Measurements from ENCODE around the gene C5orf63. TPM values are rescaled to one million over a fixed set of nuclear protein-coding genes. Genes with fewer than 3 reads are reported as not detected.
A peak's percentile ranks its signal among the peaks of the same experiment; 100 is the strongest.

The C5orf63 gene
- total RNA-seq, 2 donors from 2014 or later = 16.0 to 16.4 TPM

DNA sequence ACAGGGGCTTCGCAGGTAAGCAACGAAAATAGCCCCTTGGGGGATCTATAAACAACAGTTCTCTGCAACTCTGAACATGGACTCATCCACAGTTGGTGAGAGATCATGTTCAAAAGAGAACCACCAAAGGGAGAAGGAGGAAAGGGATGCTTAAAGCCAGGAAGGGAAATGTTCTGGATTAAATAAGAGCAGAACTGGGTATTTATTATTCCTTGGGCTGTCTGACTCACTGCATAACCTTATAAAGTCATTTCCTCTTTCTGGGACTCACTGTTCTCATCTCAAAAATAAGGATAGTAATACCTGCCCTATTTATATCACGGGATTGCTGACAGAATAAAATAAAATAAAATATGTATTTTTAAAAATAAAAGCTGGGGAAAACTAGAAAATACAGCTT, 31.7 kb downstream of the C5orf63 start:
- Mint-ChIP-seq H3K27ac (no peak overlapping the region), H3K9me3 (no peaks in the 10 kb centered on the region), H3K4me1 (ENCODE audit: low read depth) (no peaks in the 10 kb centered on the region), H3K27me3 (ENCODE audit: low read depth) (no peaks in the 10 kb centered on the region), H3K36me3 (ENCODE audit: insufficient read depth in 2 of 2) (no peaks in the 10 kb centered on the region), H3K4me3 (no peak overlapping the region)
- ATAC-seq (replicated peaks in 1 of 2) (no peak), DNase-seq (no peak)

DNA sequence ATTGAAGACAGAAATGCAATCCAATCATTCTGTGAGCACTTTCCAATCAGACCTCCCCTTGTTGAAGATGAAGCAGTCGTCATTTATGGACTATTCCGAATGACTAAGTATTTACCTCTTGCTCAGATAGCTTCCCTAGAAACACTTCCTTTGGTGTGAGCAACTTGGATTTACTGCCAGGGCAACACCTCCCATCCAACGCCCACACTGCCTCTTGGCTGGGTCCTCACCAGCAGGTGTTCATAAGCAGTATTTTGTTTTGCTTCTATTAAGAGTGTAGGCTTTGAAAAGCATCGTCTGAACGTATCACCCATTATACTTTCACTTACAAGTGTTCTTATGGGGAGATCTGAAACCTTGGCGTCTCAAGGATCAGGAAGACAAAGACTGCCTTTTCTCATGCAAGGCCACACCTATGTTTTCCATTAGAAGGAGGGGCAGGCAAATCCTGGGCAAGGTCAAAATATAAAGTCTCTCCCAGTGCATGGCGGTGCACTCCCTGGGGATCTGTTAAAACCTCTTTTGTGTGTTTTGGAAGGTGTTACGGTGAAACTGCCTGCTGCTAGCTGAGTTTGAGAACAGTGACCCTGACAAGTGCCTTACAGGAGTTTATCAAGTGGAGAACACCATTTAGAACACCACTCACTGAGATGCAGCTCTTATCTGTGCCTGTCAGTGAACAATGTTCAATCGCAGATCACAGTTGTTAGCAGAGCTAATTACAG, 32.3 kb downstream of the C5orf63 start:
- Mint-ChIP-seq H3K36me3 (ENCODE audit: insufficient read depth in 2 of 2) (no peaks in the 10 kb centered on the region), H3K4me1 (ENCODE audit: low read depth) (no peaks in the 10 kb centered on the region), H3K27me3 (ENCODE audit: low read depth) (no peaks in the 10 kb centered on the region), H3K4me3 (no peak overlapping the region), H3K9me3 (no peaks in the 10 kb centered on the region), H3K27ac (no peak overlapping the region)
- DNase-seq (no peak), ATAC-seq (replicated peaks in 1 of 2) (no peak)

GRCh38 chr5:127038550-127038949, 34.8 kb downstream of the C5orf63 start:
- no peak for DNase-seq
- H3K4me1 Mint-ChIP-seq (ENCODE audit: low read depth) = no peaks in the 10 kb centered on the region
- H3K9me3 Mint-ChIP-seq = no peaks in the 10 kb centered on the region
- no peaks in the 10 kb centered on the region for H3K27me3 Mint-ChIP-seq (ENCODE audit: low read depth)
- H3K36me3 Mint-ChIP-seq (ENCODE audit: insufficient read depth in 2 of 2) = no peaks in the 10 kb centered on the region
- no peak for ATAC-seq (replicated peaks in 1 of 2)
- no peak overlapping the region for H3K27ac Mint-ChIP-seq
- no peak overlapping the region for H3K4me3 Mint-ChIP-seq

- Mint-ChIP-seq H3K4me1 (ENCODE audit: low read depth) (peaks cover 23% of the 10 kb centered on the region), H3K27me3 (ENCODE audit: low read depth) (peaks cover 18% of the 10 kb centered on the region), H3K36me3 (ENCODE audit: insufficient read depth in 2 of 2) (no peaks in the 10 kb centered on the region), H3K4me3 (peak overlapping the region; percentile 87 to 91), H3K9me3 (no peaks in the 10 kb centered on the region), H3K27ac (no peak overlapping the region)
- no peak for ATAC-seq (replicated peaks in 1 of 2)
- DNase-seq = no peak
Measured at GRCh38 chr5:127031863-127032232, 41.5 kb downstream of the C5orf63 start.

GRCh38 chr5:127031147-127031862, 42.0 kb downstream of the C5orf63 start:
- ATAC-seq (replicated peaks in 1 of 2) = peak; percentile 15 to 25
- Mint-ChIP-seq H3K27me3 (ENCODE audit: low read depth) (peaks cover 18% of the 10 kb centered on the region), H3K4me3 (peak overlapping the region; percentile 87 to 91), H3K9me3 (no peaks in the 10 kb centered on the region), H3K27ac (no peak overlapping the region), H3K36me3 (ENCODE audit: insufficient read depth in 2 of 2) (no peaks in the 10 kb centered on the region), H3K4me1 (ENCODE audit: low read depth) (peaks cover 23% of the 10 kb centered on the region)
- DNase-seq = peak; percentile 50 to 52

- ATAC-seq (replicated peaks in 1 of 2) = peak; percentile 95 to 97
- Mint-ChIP-seq H3K9me3 (no peaks in the 10 kb centered on the region), H3K4me3 (peak within 1 kb of the TSS; percentile 87 to 91), H3K27me3 (ENCODE audit: low read depth) (peaks cover 18% of the 10 kb centered on the region), H3K4me1 (ENCODE audit: low read depth) (peaks cover 23% of the 10 kb centered on the region), H3K36me3 (ENCODE audit: insufficient read depth in 2 of 2) (no peaks in the 10 kb centered on the region), H3K27ac (peak within 1 kb of the TSS; percentile 40)
- DNase-seq = peak; percentile 97 to 98
Measured at GRCh38 chr5:127030259-127031146, 42.8 kb downstream of the C5orf63 start, which contains the start of gene MARCHF3. TSS of gene MARCHF3 (minus strand) at chr5:127030558. CDS start at chr5:126918171, 112,387 bp downstream.

DNA sequence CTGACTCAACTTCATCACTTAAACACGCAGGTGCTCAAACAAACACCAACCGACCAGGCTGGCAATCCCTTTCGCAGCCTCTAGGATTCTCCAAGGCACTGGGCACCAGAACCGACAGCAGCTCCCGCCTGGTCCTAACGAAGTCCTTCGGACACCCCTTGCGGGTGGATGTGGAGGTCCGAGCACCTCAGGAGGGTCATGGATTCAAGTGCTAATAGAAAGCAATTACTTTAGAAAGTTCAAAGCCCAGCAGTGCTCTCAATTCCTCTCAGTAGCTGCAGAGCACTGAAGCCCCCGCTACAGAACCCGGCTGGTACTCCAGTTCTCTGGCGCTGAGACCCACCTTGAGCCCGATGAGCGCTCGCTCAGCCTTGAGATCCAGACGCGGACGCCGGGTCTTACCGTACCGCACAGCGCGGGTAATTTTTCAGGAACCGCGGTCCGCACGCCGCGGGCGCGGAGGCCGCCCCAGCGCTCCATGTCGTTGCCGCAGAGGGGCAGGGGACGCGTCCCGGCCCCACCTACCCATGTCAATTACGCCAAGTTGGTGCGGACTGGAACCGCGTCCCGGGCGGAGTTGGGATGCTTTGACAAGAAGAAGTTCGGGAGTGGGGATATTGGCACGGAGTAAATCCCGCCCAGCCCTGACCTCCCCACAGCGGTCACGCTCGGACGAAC, 43.6 kb downstream of the C5orf63 start:
- peak; percentile 58 to 64 for DNase-seq
- H3K4me3 Mint-ChIP-seq = peak overlapping the region; percentile 87 to 91
- peaks cover 18% of the 10 kb centered on the region for H3K27me3 Mint-ChIP-seq (ENCODE audit: low read depth)
- ATAC-seq (replicated peaks in 1 of 2) = peak; percentile 15
- H3K4me1 Mint-ChIP-seq (ENCODE audit: low read depth) = peaks cover 23% of the 10 kb centered on the region
- H3K36me3 Mint-ChIP-seq (ENCODE audit: insufficient read depth in 2 of 2) = no peaks in the 10 kb centered on the region
- H3K27ac Mint-ChIP-seq = peak overlapping the region; percentile 40
- no peaks in the 10 kb centered on the region for H3K9me3 Mint-ChIP-seq

GRCh38 chr5:127028822-127029457, 44.4 kb downstream of the C5orf63 start:
- H3K4me1 Mint-ChIP-seq (ENCODE audit: low read depth) = peaks cover 26% of the 10 kb centered on the region
- no peak overlapping the region for H3K27ac Mint-ChIP-seq
- DNase-seq = no peak
- no peaks in the 10 kb centered on the region for H3K9me3 Mint-ChIP-seq
- peak overlapping the region; percentile 87 to 91 for H3K4me3 Mint-ChIP-seq
- peaks cover 18% of the 10 kb centered on the region for H3K27me3 Mint-ChIP-seq (ENCODE audit: low read depth)
- no peaks in the 10 kb centered on the region for H3K36me3 Mint-ChIP-seq (ENCODE audit: insufficient read depth in 2 of 2)
- no peak for ATAC-seq (replicated peaks in 1 of 2)

DNA sequence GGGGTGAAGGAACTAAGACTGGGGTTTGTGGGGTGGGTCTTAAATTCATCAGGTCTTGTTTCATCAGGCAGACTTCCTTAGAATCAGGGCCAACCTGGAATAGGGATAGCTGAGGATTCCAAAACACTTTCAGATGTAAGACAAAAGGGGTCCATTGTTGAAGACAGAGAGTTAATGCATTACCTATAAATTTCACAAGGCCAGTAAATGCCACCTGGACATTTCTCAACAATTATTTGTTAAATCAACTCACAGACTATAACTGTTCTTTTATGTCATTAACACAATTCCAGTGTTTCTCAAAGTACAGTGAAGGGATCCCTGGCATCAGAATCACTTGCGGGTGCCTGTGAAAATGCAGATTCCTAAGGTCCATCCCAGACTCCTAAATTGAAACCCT, 45.8 kb downstream of the C5orf63 start:
- peaks cover 14% of the 10 kb centered on the region for H3K27me3 Mint-ChIP-seq (ENCODE audit: low read depth)
- no peak overlapping the region for H3K27ac Mint-ChIP-seq
- no peak for DNase-seq
- no peaks in the 10 kb centered on the region for H3K9me3 Mint-ChIP-seq
- H3K4me1 Mint-ChIP-seq (ENCODE audit: low read depth) = peaks cover 30% of the 10 kb centered on the region
- no peaks in the 10 kb centered on the region for H3K36me3 Mint-ChIP-seq (ENCODE audit: insufficient read depth in 2 of 2)
- no peak overlapping the region for H3K4me3 Mint-ChIP-seq
- no peak for ATAC-seq (replicated peaks in 1 of 2)

DNA sequence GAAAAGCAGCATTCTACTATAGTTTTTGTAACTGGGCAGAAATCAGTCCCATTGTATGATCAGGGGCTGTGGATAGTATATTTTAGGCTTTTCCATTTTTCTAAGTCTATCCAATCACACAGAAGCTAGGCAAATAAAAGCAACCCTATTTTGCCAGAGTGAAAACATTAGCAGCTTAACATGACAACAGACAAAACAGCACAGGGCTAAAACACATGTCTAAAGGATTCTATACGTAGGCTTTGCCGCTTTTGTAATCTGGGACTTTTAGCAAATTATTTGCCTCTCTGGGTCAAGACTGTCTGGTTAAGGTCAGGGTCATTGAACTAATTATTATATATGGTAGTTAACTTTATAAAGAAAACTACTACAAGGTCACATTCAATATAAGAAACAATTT, 47.1 kb downstream of the C5orf63 start:
- Mint-ChIP-seq H3K4me1 (ENCODE audit: low read depth) (peaks cover 27% of the 10 kb centered on the region), H3K27me3 (ENCODE audit: low read depth) (peaks cover 12% of the 10 kb centered on the region), H3K36me3 (ENCODE audit: insufficient read depth in 2 of 2) (no peaks in the 10 kb centered on the region), H3K4me3 (no peak overlapping the region), H3K9me3 (no peaks in the 10 kb centered on the region), H3K27ac (no peak overlapping the region)
- DNase-seq (no peak), ATAC-seq (replicated peaks in 1 of 2) (no peak)

- Mint-ChIP-seq H3K4me3 (no peak overlapping the region), H3K36me3 (ENCODE audit: insufficient read depth in 2 of 2) (no peaks in the 10 kb centered on the region), H3K4me1 (ENCODE audit: low read depth) (peaks cover 26% of the 10 kb centered on the region), H3K27me3 (ENCODE audit: low read depth) (peaks cover 12% of the 10 kb centered on the region), H3K27ac (no peak overlapping the region), H3K9me3 (no peaks in the 10 kb centered on the region)
- DNase-seq (no peak), ATAC-seq (replicated peaks in 1 of 2) (no peak)
Measured at GRCh38 chr5:127025467-127025866, 47.8 kb downstream of the C5orf63 start.

DNA sequence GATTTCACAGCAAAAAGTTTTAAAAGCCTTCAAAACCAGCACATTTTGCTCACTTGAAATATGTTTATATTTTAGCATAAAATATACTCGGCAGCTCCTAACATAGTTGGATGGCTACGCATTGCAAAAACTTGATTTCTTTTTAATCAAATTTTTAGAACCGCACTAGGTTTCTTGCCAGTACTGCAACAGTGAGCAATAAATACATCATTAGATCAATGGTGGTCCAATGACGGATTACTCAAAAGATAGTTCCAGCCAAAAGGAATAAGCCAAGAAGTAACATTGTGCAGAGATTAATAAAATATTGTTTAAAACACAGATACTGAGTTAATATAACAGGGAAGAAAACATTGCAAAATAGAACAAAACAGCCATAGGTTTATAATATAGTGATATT, 48.5 kb downstream of the C5orf63 start:
- Mint-ChIP-seq H3K4me1 (ENCODE audit: low read depth) (peaks cover 31% of the 10 kb centered on the region), H3K9me3 (no peaks in the 10 kb centered on the region), H3K4me3 (no peak overlapping the region), H3K27ac (no peak overlapping the region), H3K27me3 (ENCODE audit: low read depth) (peaks cover 12% of the 10 kb centered on the region), H3K36me3 (ENCODE audit: insufficient read depth in 2 of 2) (no peaks in the 10 kb centered on the region)
- DNase-seq = no peak
- no peak for ATAC-seq (replicated peaks in 1 of 2)
